NCI-H510A (cell line): ENCODE results near the gene TMEM179.

ENCODE experiments used
- DNase-seq: peaks from one replicate; lab custom pipeline; 2025; lab: John Stamatoyannopoulos, UW

The TMEM179 gene

DNA sequence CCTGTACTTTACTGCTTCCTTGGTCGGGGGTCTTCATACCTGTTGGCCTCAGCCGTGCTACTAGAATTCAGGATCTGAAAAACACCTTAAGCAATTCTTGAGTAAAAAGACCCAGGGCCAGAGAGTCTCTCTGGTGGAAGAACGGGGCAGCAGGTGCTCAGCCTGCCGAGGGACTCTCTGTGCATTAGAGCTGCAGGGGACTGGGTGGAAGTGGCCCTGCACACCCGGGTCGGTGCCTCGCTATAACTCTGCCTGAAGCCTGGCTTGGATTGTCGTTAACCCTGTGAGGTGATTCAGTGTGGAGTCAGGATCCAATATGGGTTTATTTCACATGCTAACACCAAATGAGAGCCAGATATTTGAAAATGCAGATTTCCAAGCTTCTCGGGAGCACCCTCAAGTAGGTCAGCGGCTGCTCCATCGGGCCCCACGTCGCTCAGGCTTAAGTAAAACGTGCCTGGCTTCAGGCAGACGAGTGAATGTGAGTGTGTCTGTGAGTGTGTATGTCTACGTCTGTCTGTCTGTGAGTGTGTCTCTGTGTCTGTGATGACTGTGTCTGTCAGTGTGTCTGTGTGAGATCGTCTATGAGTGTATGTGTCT lies 60.1 kb downstream of the TMEM179 start:
- DNase-seq = no peak

DNA sequence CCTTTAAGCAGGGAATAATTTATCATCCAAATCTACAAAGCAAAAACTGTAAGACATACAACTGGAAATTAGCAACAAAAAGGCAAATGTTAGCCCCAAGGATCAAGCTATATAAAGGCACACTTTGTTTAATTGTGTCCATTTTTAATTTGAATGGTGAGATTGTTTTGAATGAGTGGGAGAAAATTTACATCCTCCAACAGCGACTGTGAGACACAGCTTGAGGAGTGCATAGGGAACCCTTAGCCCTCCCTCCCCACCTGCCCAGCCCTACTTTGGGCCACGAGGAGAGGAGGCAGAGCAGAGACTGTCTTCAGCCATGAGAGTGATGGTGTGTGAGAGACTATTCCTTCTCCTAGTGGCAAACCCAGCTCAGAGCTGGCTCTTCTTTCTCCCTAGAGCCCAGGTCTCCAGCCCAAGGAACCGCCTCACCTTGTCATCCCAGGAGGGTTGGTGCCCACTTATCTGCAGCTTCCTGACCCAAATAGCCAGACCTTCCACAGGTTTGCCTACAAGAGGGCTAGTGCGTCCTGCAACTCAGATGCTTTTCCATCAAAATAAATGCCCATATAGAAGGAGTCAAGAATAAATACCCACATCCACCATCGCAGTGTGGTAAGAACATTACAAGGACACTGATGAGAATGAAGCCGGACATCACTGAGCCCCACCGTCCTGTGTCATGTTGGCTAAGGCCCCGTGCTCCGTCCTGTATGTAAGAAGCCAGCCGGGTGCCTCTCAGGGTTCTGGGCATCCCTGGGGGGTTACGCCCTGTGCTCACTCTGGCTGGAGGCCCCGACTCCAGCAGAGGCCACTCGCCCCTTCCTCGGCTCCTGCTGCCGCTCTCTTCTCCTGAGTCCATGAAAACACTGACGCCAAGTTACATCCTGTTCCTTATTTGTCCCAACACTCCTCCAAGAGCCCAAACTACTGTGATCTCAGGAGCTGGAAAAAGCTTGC lies 61.4 kb downstream of the TMEM179 start:
- DNase-seq = no peak

DNA sequence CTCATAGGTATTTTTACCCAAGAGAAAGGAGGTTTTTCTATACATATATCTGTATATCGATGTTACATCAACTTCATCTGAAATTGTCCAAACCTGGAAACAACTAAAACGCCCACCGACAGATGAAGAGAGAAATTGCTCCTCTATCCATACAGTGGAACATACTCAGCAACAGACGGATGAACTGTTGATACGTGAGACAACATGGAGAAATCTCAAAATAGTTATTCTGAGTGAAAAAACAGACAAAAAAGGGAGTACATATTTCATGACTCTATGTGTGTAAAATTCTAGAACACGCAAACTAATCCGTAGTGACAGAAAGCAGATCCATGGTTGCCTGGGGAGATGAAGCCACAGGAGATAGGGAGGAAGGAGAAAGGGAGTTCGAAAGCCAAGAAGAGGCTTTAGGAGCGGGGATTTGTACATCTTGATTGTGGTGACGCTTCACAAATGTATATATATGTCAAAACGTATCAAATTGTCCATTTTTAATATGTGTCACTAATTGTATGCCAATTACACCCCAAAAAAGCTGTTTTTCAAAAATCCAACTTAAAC lies 62.6 kb downstream of the TMEM179 start:
- no peak for DNase-seq
